HepG2 (cell line): ENCODE results near the gene SMYD1. TPM values are rescaled to one million over a fixed set of nuclear protein-coding genes. Genes with fewer than 3 reads are reported as not detected.

Experiments
- CBX2 ChIP-seq, 2 experiments: fragments of 200-600 bp in 1 of 2; sonication (generic); formaldehyde crosslinking in 1 of 2; IDR thresholded peaks; 2 replicates each; pipeline versions ENCODE4 v1.7.0 to v1.8.1; 2018 to 2022; ENCODE audit warnings: low read depth in 2 of 2, low read length in 1 of 2, mild to moderate bottlenecking in 1 of 2, missing genetic modification reagents in 1 of 2
- CBX5 ChIP-seq: sonication (generic); formaldehyde crosslinking; IDR thresholded peaks from 2 replicates; pipeline ENCODE4 v1.4.0; 2020; ENCODE audit warnings: missing genetic modification reagents, borderline replicate concordance
- DPF2 ChIP-seq: sonication (generic); formaldehyde crosslinking; IDR thresholded peaks from 2 replicates; pipeline ENCODE4 v1.4.0; 2020; ENCODE audit warnings: mild to moderate bottlenecking, low read depth, missing genetic modification reagents, borderline replicate concordance
- ELK4 ChIP-seq: sonication (generic); formaldehyde crosslinking; IDR thresholded peaks from 2 replicates; pipeline ENCODE4 v1.9.0; 2021; ENCODE audit warnings: missing genetic modification reagents, borderline replicate concordance
- FLYWCH1 ChIP-seq: sonication (generic); formaldehyde crosslinking; IDR thresholded peaks from 2 replicates; pipeline ENCODE4 v1.8.1; 2023; ENCODE audit warnings: mild to moderate bottlenecking, missing genetic modification reagents
- FOXO4 ChIP-seq: sonication (generic); formaldehyde crosslinking; conservative IDR thresholded peaks from 2 replicates; pipeline ENCODE4 v1.8.1; 2023; ENCODE audit warnings: missing genetic modification reagents
- GLI4 ChIP-seq: sonication (generic); formaldehyde crosslinking; IDR thresholded peaks from 2 replicates; pipeline ENCODE4 v1.5.1; 2020; ENCODE audit warnings: missing genetic modification reagents, mild to moderate bottlenecking, moderate library complexity, borderline replicate concordance
- HDAC6 ChIP-seq: fragments of 200-600 bp; sonication (generic); IDR thresholded peaks from 2 replicates; pipeline ENCODE4 v1.7.0; 2017; ENCODE audit warnings: mild to moderate bottlenecking, antibody characterized with exemption, low read length, low read depth
- KDM2A ChIP-seq: sonication (generic); formaldehyde crosslinking; IDR thresholded peaks from 2 replicates; pipeline ENCODE4 v1.4.0; 2020; ENCODE audit warnings: low read depth, missing genetic modification reagents, borderline replicate concordance
- MEIS2 ChIP-seq: sonication (generic); formaldehyde crosslinking; IDR thresholded peaks from 2 replicates; pipeline ENCODE4 v1.9.0; 2021; ENCODE audit warnings: mild to moderate bottlenecking, missing genetic modification reagents
- NBN ChIP-seq: fragments of 450-650 bp; conservative IDR thresholded peaks from 2 replicates; pipeline ENCODE4 v1.6.1; 2017
- NCOA1 ChIP-seq: sonication (generic); formaldehyde crosslinking; IDR thresholded peaks from 2 replicates; pipeline ENCODE4 v1.9.0; 2021; ENCODE audit warnings: missing genetic modification reagents
- ONECUT2 ChIP-seq: sonication (generic); formaldehyde crosslinking; IDR thresholded peaks from 2 replicates; pipeline ENCODE4 v1.4.0; 2020; ENCODE audit warnings: missing genetic modification reagents
- PAF1 ChIP-seq: IDR thresholded peaks from 2 replicates; pipeline ENCODE4 v1.6.1; 2016; ENCODE audit warnings: missing genetic modification reagents, missing compliant biosample characterization
- POLR2AphosphoS5 ChIP-seq: IDR thresholded peaks from 2 replicates; pipeline ENCODE4 v1.6.1; 2012; ENCODE audit warnings: low read depth, low read length
- PTBP1 ChIP-seq: fragments of 200-400 bp; formaldehyde crosslinking; IDR thresholded peaks from 2 replicates; pipeline ENCODE4 v1.6.1; 2018; ENCODE audit warnings: low read length, low read depth; ENCODE audit not compliant: poor library complexity, severe bottlenecking
- SNAPC5 ChIP-seq: sonication (generic); formaldehyde crosslinking; IDR thresholded peaks from 2 replicates; pipeline ENCODE4 v1.8.1; 2023; ENCODE audit warnings: mild to moderate bottlenecking, missing genetic modification reagents, borderline replicate concordance
- SNRNP70 ChIP-seq: fragments of 200-400 bp; formaldehyde crosslinking; IDR thresholded peaks from 2 replicates; pipeline ENCODE4 v1.6.1; 2017; ENCODE audit warnings: mild to moderate bottlenecking, low read depth, low read length, moderate library complexity
- ZFAT ChIP-seq: sonication (generic); formaldehyde crosslinking; conservative IDR thresholded peaks from 2 replicates; pipeline ENCODE4 v1.8.1; 2023; ENCODE audit warnings: missing genetic modification reagents, inconsistent platforms
- ZMYM4 ChIP-seq: sonication (generic); formaldehyde crosslinking; IDR thresholded peaks from 2 replicates; pipeline ENCODE4 v1.8.1; 2023; ENCODE audit warnings: mild to moderate bottlenecking, missing genetic modification reagents
- ZNF232 ChIP-seq: sonication (generic); formaldehyde crosslinking; IDR thresholded peaks from 2 replicates; pipeline ENCODE4 v1.4.0; 2020; ENCODE audit warnings: missing genetic modification reagents, borderline replicate concordance
- ZNF337 ChIP-seq: sonication (generic); formaldehyde crosslinking; IDR thresholded peaks from 2 replicates; pipeline ENCODE4 v1.5.1; 2020; ENCODE audit warnings: missing genetic modification reagents, low read depth, mild to moderate bottlenecking, borderline replicate concordance
- ZNF350 ChIP-seq: sonication (generic); formaldehyde crosslinking; IDR thresholded peaks from 2 replicates; pipeline ENCODE4 v1.4.0; 2020; ENCODE audit warnings: mild to moderate bottlenecking, low read depth, missing genetic modification reagents, borderline replicate concordance
- ZNF549 ChIP-seq: sonication (generic); formaldehyde crosslinking; IDR thresholded peaks from 2 replicates; pipeline ENCODE4 v1.5.0; 2020; ENCODE audit warnings: missing genetic modification reagents
- ZNF644 ChIP-seq: IDR thresholded peaks from 2 replicates; pipeline ENCODE4 v1.6.1; 2016; ENCODE audit warnings: low read depth
- ZNF75D ChIP-seq: sonication (generic); formaldehyde crosslinking; IDR thresholded peaks from 2 replicates; pipeline ENCODE4 v1.8.1; 2023; ENCODE audit warnings: missing genetic modification reagents, mild to moderate bottlenecking, borderline replicate concordance
- ZNF83 ChIP-seq: sonication (generic); formaldehyde crosslinking; IDR thresholded peaks from 2 replicates; pipeline ENCODE4 v1.4.0; 2020; ENCODE audit warnings: missing genetic modification reagents, mild to moderate bottlenecking, borderline replicate concordance
- ZNF841 ChIP-seq: sonication (generic); formaldehyde crosslinking; IDR thresholded peaks from 2 replicates; pipeline ENCODE4 v1.8.1; 2023; ENCODE audit warnings: missing genetic modification reagents, borderline replicate concordance
- polyA plus RNA-seq, 8 experiments: library from polyadenylated mRNA; depleted of rRNA in 3 of 8; stranded (reverse) in 7 of 8; unstranded in 1 of 8; fragments of >200 nt; fragmentation: Illumina TruSeq in 4 of 8; extraction: Trizol in 4 of 8; gene quantifications; 2 replicates each; pipeline versions ENCODE4 v1.2.1 to v1.2.3, GENCODE V29; 2011 to 2016; ENCODE audit warnings: low read depth in 4 of 8, missing spikeins in 1 of 8, mixed read lengths in 1 of 8; ENCODE audit not compliant: insufficient read depth in 1 of 8
- total RNA-seq, 5 experiments: library from RNA; depleted of rRNA; stranded (reverse); fragments of >200 nt; fragmentation: Illumina TruSeq; extraction: Trizol; gene quantifications; 2 replicates each; pipeline ENCODE4 v1.2.3, GENCODE V29; 2016; ENCODE audit warnings: low read depth in 1 of 5

SMYD1 gene
- total and polyA plus RNA-seq, 2 of the 13 experiments (the other 11 are each of a cell fraction or from before 2014, with no cell fraction given) = not detected

- TF ChIP-seq PTBP1 = peak; percentile 75
- TF ChIP-seq ZNF232 (CRISPR knock-in tag) = peak; percentile 22; the same call in 1 of the 2 replicates
- 0 out of 2 replicates have a peak, but pooled peaks have one; percentile 44 for TF ChIP-seq FOXO4 (CRISPR knock-in tag)
- TF ChIP-seq MEIS2 (CRISPR knock-in tag) = peak; percentile 81
- TF ChIP-seq GLI4 (CRISPR knock-in tag) = peak; percentile 95
- TF ChIP-seq NBN = no peak
- TF ChIP-seq DPF2 = 0 out of 2 replicates have a peak, but pooled peaks have one; percentile 20
- peak; percentile 71; the same call in 1 of the 2 replicates for TF ChIP-seq ZNF350 (CRISPR knock-in tag)
- TF ChIP-seq SNAPC5 (CRISPR knock-in tag) = peak; percentile 21; the same call in 1 of the 2 replicates
- peak; percentile 50; the same call in 1 of the 2 replicates for TF ChIP-seq CBX5 (CRISPR knock-in tag)
- peak; percentile 95 for TF ChIP-seq POLR2AphosphoS5
- peak; percentile 93 for TF ChIP-seq KDM2A (CRISPR knock-in tag)
- no peak for TF ChIP-seq SNRNP70
- TF ChIP-seq ZMYM4 (CRISPR knock-in tag) = peak; percentile 90
- 0 out of 2 replicates have a peak, but pooled peaks have one; percentile 34 for TF ChIP-seq ZNF644 (CRISPR knock-in tag)
- TF ChIP-seq ZNF83 (CRISPR knock-in tag) = no peak; the same call in 1 of the 2 replicates
- no peak; the same call in 1 of the 2 replicates for TF ChIP-seq ZNF841 (CRISPR knock-in tag)
- 0 out of 2 replicates have a peak, but pooled peaks have one; percentile 64 for TF ChIP-seq ZNF75D (CRISPR knock-in tag)
- no peak for TF ChIP-seq CBX2 (IDR thresholded peaks at IDR 0.05; ENCODE audit: low read depth, low read length)
- no peak for TF ChIP-seq CBX2 (CRISPR knock-in tag; IDR thresholded peaks at IDR 0.05; ENCODE audit: low read depth)
- TF ChIP-seq ZNF337 (CRISPR knock-in tag) = no peak
- no peak for TF ChIP-seq ZNF549 (CRISPR knock-in tag)
- no peak for TF ChIP-seq ZFAT (CRISPR knock-in tag)
- 0 out of 2 replicates have a peak, but pooled peaks have one; percentile 40 for TF ChIP-seq ONECUT2
- no peak for TF ChIP-seq NCOA1
- TF ChIP-seq FLYWCH1 (CRISPR knock-in tag) = peak; percentile 27; the same call in 1 of the 2 replicates
- no peak for TF ChIP-seq HDAC6
- TF ChIP-seq PAF1 (CRISPR knock-in tag) = no peak
- TF ChIP-seq ELK4 (CRISPR knock-in tag) = no peak
Measured at GRCh38 chr2:88055371-88056128, 12.1 kb upstream of the SMYD1 start, which contains the start of gene KRCC1 (continued).
